ENCODE measurements around the gene PIP4K2B.

Gene PIP4K2B

DNA sequence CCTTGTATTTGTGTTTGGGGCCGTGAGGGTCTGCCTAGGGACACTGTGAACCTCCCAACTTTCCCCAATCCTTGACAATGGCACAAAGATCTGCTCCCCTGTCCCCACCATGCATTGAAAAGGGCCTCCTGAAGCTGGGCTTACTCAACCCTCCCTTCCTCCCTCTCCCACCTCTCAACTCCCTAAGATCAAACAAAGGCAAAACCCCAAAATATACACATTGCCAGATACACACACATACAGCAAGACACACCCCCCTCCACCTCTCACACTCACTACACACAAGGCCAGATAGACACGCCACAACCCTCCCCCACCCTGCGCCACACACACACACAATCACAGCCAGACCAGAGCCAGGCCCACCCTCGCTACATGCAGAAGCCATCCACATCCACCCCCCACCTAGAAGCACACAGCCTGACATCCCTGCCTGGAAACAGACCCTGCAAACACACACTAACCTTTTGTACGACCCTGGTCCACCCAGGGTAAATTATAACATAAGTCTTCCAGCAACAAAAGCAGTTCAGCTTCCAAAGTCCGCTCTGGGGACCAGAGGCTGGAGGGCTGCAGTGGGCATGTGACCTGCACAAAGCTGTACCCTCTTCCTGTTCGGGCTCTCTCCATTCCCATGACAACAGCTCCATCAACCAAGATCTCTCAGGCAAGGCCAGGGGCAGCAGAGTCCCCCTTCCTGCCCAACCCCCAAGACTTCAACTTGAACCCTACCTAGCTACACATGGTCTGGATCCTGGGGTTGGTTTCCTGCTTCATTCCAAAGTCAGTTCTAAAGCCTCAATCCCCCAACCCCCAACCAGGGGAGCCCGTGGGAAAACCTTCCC is 53.1 kb downstream of the PIP4K2B start:
- Histone ChIP-seq H3K4me1 (ENCODE audit: control insufficient read depth, insufficient read depth, low read length) (peaks cover 41% of the 10 kb centered on the region), H3K4me3 (ENCODE audit: insufficient read depth, low read depth, low read length) (peak overlapping the region; percentile 97), H3K27me3 (ENCODE audit: control insufficient read depth, insufficient read depth, low read length, poor library complexity, severe bottlenecking) (peaks cover 8% of the 10 kb centered on the region), H3K9me3 (ENCODE audit: control insufficient read depth, low read length) (no peaks in the 10 kb centered on the region), H3K27ac (ENCODE audit: insufficient read depth, low read depth, low read length, poor library complexity, severe bottlenecking) (no peak overlapping the region), H3K36me3 (ENCODE audit: control insufficient read depth, insufficient read depth, low read length) (no peaks in the 10 kb centered on the region)
- 54 to 57% methylated on average over 7 to 8 of the region's 8 CpGs for WGBS, 2 experiments

DNA sequence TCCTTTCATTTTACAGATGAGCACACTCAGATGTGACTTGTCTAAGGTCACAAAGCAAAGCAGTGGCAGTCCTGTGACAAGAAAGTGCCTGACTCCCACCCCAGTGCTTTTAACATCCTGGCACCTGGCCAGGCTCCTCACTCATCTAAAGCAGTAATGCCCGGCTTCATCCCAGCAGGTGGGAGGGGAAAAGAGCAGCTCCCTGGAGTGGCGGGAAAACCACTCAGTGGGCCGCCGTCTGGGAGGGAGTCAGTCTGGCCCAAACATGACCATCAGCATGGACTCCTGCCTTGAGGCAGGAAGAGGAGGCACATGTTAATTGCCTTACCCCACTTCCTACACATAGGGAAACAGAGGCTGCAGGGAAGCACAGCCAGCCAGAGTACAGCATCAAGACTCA is 53.8 kb downstream of the PIP4K2B start:
- peaks cover 36% of the 10 kb centered on the region for H3K4me1 ChIP-seq (ENCODE audit: control insufficient read depth, insufficient read depth, low read length)
- H3K27ac ChIP-seq (ENCODE audit: insufficient read depth, low read depth, low read length, poor library complexity, severe bottlenecking) = no peak overlapping the region
- H3K27me3 ChIP-seq (ENCODE audit: control insufficient read depth, insufficient read depth, low read length, poor library complexity, severe bottlenecking) = peaks cover under 1% of the 10 kb centered on the region
- 60 to 65% methylated on average over 4 of the region's 4 CpGs for WGBS, 2 experiments
- H3K9me3 ChIP-seq (ENCODE audit: control insufficient read depth, low read length) = no peaks in the 10 kb centered on the region
- H3K4me3 ChIP-seq (ENCODE audit: insufficient read depth, low read depth, low read length) = peak overlapping the region; percentile 12
- H3K36me3 ChIP-seq (ENCODE audit: control insufficient read depth, insufficient read depth, low read length) = no peaks in the 10 kb centered on the region

DNA sequence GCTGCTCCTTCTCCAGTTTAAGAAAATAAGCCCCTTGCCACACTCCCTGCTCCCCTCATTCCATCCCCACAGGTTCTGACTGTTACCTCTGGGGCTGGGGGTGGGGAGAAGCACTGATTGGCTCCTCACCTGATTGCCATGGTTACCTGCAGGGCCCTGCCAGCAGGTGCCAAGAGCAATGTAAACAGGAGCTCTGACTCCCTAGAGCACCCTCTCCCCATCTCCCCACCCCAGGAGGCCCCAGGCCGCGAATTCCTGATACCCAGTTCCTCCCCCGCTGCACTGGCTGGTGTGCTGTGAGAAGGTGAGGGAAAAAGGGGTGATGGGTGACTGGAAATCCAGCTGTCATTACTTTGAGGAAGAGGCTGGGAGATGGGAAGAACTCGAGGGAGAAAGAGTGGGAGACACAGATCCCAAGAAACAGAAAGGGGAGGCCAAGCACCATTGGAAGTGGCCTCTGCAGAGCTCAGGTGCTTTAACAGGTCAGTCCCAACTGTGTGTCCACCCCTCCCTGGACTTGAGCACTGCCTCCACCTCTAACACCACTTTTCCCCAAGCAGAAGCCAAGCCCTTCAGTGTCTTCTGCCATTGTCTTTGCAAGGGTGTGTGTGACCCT is 55.7 kb downstream of the PIP4K2B start:
- 60 to 69% methylated on average over 4 of the region's 4 CpGs for WGBS, 2 experiments
- Histone ChIP-seq H3K27me3 (ENCODE audit: control insufficient read depth, insufficient read depth, low read length, poor library complexity, severe bottlenecking) (no peaks in the 10 kb centered on the region), H3K9me3 (ENCODE audit: control insufficient read depth, low read length) (no peaks in the 10 kb centered on the region), H3K36me3 (ENCODE audit: control insufficient read depth, insufficient read depth, low read length) (peaks cover 11% of the 10 kb centered on the region), H3K4me1 (ENCODE audit: control insufficient read depth, insufficient read depth, low read length) (peaks cover 31% of the 10 kb centered on the region), H3K4me3 (ENCODE audit: insufficient read depth, low read depth, low read length) (no peak overlapping the region), H3K27ac (ENCODE audit: insufficient read depth, low read depth, low read length, poor library complexity, severe bottlenecking) (no peak overlapping the region)

DNA sequence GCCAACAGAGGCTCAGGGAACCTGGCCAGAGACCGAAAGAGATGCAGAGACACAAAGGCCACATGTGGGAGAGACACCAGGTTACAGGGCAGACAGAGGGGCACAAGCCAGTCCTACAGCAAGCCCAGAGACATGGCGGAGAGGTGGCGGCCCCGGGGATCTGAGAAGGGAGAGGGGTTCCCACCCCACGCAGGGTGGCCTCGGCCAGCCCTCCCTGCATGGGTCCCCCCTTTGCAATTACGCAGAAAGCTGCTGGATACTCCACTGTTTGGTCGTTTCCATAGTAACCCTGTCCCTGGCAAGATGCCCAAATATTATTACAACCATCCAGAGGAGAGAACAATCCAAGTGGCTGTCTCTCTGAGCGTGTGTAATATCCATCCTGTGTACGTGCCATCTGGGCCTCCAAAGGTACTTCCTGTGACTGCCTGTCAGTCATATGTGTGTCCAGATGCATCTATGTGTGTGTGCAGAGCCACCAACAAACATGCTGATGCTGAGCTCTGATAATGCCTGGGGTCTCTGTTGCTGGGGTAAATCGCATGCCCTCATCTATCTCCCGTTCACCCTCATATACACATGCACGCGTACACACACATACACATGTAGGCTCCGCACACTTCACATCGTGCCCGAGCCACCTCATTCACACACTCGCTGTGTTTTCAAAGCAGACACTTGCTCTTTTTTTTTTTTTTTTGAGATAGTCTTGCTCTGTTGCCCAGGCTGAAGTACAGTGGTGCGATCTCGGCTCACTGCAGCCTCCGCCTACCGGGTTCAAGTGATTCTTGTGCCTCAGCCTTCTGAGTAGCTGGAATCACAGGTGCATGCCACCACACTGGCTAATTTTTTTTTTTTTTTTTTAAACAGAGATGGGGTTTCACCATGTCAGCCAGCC is 56.7 kb downstream of the PIP4K2B start:
- H3K27ac ChIP-seq (ENCODE audit: insufficient read depth, low read depth, low read length, poor library complexity, severe bottlenecking) = no peak overlapping the region
- 90 to 92% methylated on average over 22 of the region's 22 CpGs for WGBS, 2 experiments
- peaks cover 21% of the 10 kb centered on the region for H3K36me3 ChIP-seq (ENCODE audit: control insufficient read depth, insufficient read depth, low read length)
- H3K9me3 ChIP-seq (ENCODE audit: control insufficient read depth, low read length) = no peaks in the 10 kb centered on the region
- H3K4me1 ChIP-seq (ENCODE audit: control insufficient read depth, insufficient read depth, low read length) = peaks cover 31% of the 10 kb centered on the region
- no peak overlapping the region for H3K4me3 ChIP-seq (ENCODE audit: insufficient read depth, low read depth, low read length)
- H3K27me3 ChIP-seq (ENCODE audit: control insufficient read depth, insufficient read depth, low read length, poor library complexity, severe bottlenecking) = no peaks in the 10 kb centered on the region

DNA sequence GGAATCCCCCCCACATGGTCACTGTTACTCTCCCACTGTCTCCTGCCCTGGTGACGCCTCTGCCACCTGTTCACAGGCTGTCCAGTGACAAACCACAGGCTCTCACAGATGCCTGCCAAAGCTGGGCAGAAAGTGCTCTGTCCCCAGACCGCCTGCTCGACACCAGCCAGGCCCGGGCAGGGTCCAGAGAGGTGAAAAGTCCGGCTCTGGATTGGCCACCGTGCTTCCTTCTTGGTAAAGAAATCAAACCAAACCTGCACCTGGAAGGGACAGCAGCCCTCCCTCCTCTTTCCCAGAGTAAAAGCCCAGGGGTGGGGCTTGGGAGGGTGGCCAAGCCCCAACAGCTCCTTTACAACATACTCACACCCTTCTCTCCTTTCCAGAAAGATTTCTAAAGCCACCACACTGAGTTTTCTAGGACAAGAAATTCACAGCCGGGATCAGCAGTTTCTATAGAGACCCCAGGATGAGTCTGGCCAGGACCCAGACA is 57.4 kb downstream of the PIP4K2B start:
- H3K36me3 ChIP-seq (ENCODE audit: control insufficient read depth, insufficient read depth, low read length) = peaks cover 21% of the 10 kb centered on the region
- 87 to 91% methylated on average over 7 of the region's 7 CpGs for WGBS, 2 experiments
- H3K4me1 ChIP-seq (ENCODE audit: control insufficient read depth, insufficient read depth, low read length) = peaks cover 31% of the 10 kb centered on the region
- H3K9me3 ChIP-seq (ENCODE audit: control insufficient read depth, low read length) = no peaks in the 10 kb centered on the region
- H3K27ac ChIP-seq (ENCODE audit: insufficient read depth, low read depth, low read length, poor library complexity, severe bottlenecking) = no peak overlapping the region
- no peaks in the 10 kb centered on the region for H3K27me3 ChIP-seq (ENCODE audit: control insufficient read depth, insufficient read depth, low read length, poor library complexity, severe bottlenecking)
- H3K4me3 ChIP-seq (ENCODE audit: insufficient read depth, low read depth, low read length) = no peak overlapping the region

DNA sequence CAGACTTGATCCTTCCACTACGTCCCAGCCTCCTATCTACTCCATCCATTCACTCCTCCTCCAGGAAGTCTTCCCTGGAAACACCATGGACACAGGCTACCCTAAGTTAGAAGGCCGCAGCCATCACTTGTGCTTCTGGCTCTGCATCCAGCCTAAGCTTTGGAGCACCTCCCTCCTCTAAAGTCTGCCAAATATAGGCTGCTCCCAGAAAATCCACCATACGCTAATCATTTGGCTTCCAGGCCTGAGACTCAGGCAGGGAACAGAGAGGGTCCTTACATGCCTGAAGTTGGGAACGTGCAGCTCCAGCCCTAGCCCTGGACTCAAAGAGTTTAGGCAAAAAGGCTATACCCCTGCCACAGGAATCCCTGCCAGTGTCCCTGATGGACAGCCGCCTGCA is 57.9 kb downstream of the PIP4K2B start:
- Histone ChIP-seq H3K36me3 (ENCODE audit: control insufficient read depth, insufficient read depth, low read length) (peaks cover 21% of the 10 kb centered on the region), H3K27me3 (ENCODE audit: control insufficient read depth, insufficient read depth, low read length, poor library complexity, severe bottlenecking) (no peaks in the 10 kb centered on the region), H3K4me3 (ENCODE audit: insufficient read depth, low read depth, low read length) (no peak overlapping the region), H3K9me3 (ENCODE audit: control insufficient read depth, low read length) (no peaks in the 10 kb centered on the region), H3K4me1 (ENCODE audit: control insufficient read depth, insufficient read depth, low read length) (peaks cover 26% of the 10 kb centered on the region), H3K27ac (ENCODE audit: insufficient read depth, low read depth, low read length, poor library complexity, severe bottlenecking) (no peak overlapping the region)
- 91 to 92% methylated on average over 5 of the region's 5 CpGs for WGBS, 2 experiments

DNA sequence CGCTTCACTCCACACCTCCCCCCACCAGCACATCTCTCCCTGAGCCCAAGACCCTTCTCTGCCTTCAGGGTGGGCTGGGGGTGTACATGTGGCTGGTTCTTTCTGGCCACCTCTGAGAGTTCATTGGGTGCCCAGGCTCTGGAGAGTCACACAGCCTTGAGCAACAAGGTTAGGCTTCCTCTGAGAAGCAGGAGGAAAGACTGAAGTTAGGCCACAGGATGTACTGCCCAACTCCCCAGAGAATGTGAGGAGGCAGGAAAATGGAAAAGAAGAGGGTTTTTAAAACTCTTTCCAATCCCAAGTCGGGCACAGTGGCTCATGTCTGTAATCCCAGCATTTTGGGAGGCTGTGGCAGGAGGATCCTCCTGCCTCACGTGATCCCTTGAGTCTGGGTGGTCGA is 58.5 kb downstream of the PIP4K2B start:
- Histone ChIP-seq H3K27ac (ENCODE audit: insufficient read depth, low read depth, low read length, poor library complexity, severe bottlenecking) (no peak overlapping the region), H3K27me3 (ENCODE audit: control insufficient read depth, insufficient read depth, low read length, poor library complexity, severe bottlenecking) (no peaks in the 10 kb centered on the region), H3K9me3 (ENCODE audit: control insufficient read depth, low read length) (no peaks in the 10 kb centered on the region), H3K36me3 (ENCODE audit: control insufficient read depth, insufficient read depth, low read length) (peaks cover 21% of the 10 kb centered on the region), H3K4me1 (ENCODE audit: control insufficient read depth, insufficient read depth, low read length) (peaks cover 19% of the 10 kb centered on the region), H3K4me3 (ENCODE audit: insufficient read depth, low read depth, low read length) (no peak overlapping the region)
- WGBS, 2 experiments = 91 to 94% methylated on average over 4 of the region's 4 CpGs

DNA sequence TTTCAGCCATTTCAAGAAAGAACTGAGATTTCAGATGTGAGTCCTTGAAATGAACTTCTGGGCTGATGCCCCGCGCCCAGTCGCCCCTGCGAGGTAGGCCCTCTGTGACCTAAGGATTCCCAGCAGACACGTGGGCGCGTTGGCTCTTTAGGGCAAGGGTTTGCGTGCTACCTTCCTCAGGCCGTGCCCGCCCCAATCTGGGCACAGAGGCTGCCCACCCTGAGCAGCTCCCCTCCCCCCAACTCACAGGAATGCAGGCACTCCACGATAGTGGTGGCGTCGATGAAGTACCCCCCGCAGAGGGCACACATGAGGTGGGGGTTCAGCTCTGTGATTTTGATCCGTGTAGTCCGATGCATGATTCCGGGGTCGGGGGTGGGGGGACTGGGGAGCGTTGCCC is 59.3 kb downstream of the PIP4K2B start:
- peaks cover 21% of the 10 kb centered on the region for H3K36me3 ChIP-seq (ENCODE audit: control insufficient read depth, insufficient read depth, low read length)
- no peak overlapping the region for H3K27ac ChIP-seq (ENCODE audit: insufficient read depth, low read depth, low read length, poor library complexity, severe bottlenecking)
- no peaks in the 10 kb centered on the region for H3K9me3 ChIP-seq (ENCODE audit: control insufficient read depth, low read length)
- 96 to 97% methylated on average over 19 of the region's 19 CpGs for WGBS, 2 experiments
- no peaks in the 10 kb centered on the region for H3K27me3 ChIP-seq (ENCODE audit: control insufficient read depth, insufficient read depth, low read length, poor library complexity, severe bottlenecking)
- peaks cover 15% of the 10 kb centered on the region for H3K4me1 ChIP-seq (ENCODE audit: control insufficient read depth, insufficient read depth, low read length)
- H3K4me3 ChIP-seq (ENCODE audit: insufficient read depth, low read depth, low read length) = no peak overlapping the region

DNA sequence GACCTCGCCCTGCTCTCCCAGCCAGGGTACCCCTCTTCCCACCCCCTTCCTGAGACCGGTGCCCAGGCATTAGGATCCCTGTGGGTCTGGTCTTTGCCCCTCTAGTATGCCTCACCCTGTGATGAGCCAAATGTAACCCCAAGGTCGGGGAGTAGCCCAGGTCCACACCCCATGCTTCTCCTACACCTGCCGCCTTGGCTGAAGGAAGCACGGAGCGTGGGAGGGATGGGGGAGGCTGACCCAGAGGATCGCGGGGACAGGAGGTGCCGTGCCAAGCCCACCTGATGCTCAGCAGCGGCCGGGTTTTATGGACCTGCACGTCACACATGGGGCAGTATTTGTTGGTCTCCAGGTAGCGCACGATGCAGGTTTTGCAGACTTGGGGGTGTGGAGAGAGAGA is 60.1 kb downstream of the PIP4K2B start:
- H3K27me3 ChIP-seq (ENCODE audit: control insufficient read depth, insufficient read depth, low read length, poor library complexity, severe bottlenecking) = no peaks in the 10 kb centered on the region
- H3K4me3 ChIP-seq (ENCODE audit: insufficient read depth, low read depth, low read length) = no peak overlapping the region
- H3K27ac ChIP-seq (ENCODE audit: insufficient read depth, low read depth, low read length, poor library complexity, severe bottlenecking) = no peak overlapping the region
- peaks cover 21% of the 10 kb centered on the region for H3K36me3 ChIP-seq (ENCODE audit: control insufficient read depth, insufficient read depth, low read length)
- 95 to 96% methylated on average over 14 of the region's 14 CpGs for WGBS, 2 experiments
- H3K9me3 ChIP-seq (ENCODE audit: control insufficient read depth, low read length) = no peaks in the 10 kb centered on the region
- peaks cover 15% of the 10 kb centered on the region for H3K4me1 ChIP-seq (ENCODE audit: control insufficient read depth, insufficient read depth, low read length)

DNA sequence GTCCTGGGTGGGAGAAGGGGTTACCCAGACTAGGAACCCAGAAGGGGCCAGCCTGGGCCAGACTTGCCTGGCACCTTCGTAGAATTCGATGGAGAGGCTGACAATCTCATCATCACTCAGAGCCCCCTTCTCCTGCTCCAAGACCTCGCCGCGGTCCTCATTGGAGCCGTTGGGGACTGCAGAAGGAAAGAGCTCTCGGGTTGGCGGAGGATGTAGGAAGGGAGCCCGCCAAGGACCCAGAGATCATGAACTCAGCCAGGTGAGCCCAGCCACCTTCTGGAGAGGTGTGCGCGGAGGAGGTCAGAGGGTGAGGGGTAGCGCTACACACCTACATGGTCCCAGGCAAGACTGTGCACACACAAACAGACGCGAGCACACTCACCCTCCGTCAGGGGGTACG is 60.7 kb downstream of the PIP4K2B start:
- WGBS, 2 experiments = 96 to 97% methylated on average over 16 of the region's 16 CpGs
- Histone ChIP-seq H3K4me1 (ENCODE audit: control insufficient read depth, insufficient read depth, low read length) (peaks cover 12% of the 10 kb centered on the region), H3K9me3 (ENCODE audit: control insufficient read depth, low read length) (no peaks in the 10 kb centered on the region), H3K36me3 (ENCODE audit: control insufficient read depth, insufficient read depth, low read length) (peaks cover 24% of the 10 kb centered on the region), H3K27me3 (ENCODE audit: control insufficient read depth, insufficient read depth, low read length, poor library complexity, severe bottlenecking) (no peaks in the 10 kb centered on the region), H3K27ac (ENCODE audit: insufficient read depth, low read depth, low read length, poor library complexity, severe bottlenecking) (no peak overlapping the region), H3K4me3 (ENCODE audit: insufficient read depth, low read depth, low read length) (no peak overlapping the region)
